SIG-M5 treated with dmso at 0.1 percent for 504 hours (cell line): Measurements from ENCODE around the gene PGBD2.
A peak's percentile ranks its signal among the peaks of the same experiment; 100 is the strongest.
"Not testable (repeated sequence)": the region's sequence is repeated elsewhere in the genome, so short reads cannot be mapped to it uniquely, and the experiment has no call there.

Experiments
- DNase-seq: peaks from one replicate; lab custom pipeline; 2025; ENCODE audit not compliant: unreplicated experiment; lab: John Stamatoyannopoulos, UW

Gene PGBD2

GRCh38 chr1:248906009-248906752, at the start of gene PGBD2:
PGBD2 (plus strand) TSS chr1:248906235; CDS start chr1:248913863, 7,628 bp downstream.
- peak; percentile 89 for DNase-seq

- DNase-seq = no peak
Observed at GRCh38 chr1:248857201-248857600, 48.8 kb upstream of the PGBD2 start.

- DNase-seq = no peak
Observed at GRCh38 chr1:248857749-248858095, 48.3 kb upstream of the PGBD2 start.

GRCh38 chr1:248858096-248858890, 47.7 kb upstream of the PGBD2 start:
- DNase-seq = peak; percentile 89

- DNase-seq = peak; percentile 98
Observed at GRCh38 chr1:248858891-248859889, 46.8 kb upstream of the PGBD2 start, which contains the start of gene ZNF692. ZNF692 (minus strand) TSS chr1:248859085; CDS start chr1:248858309, 776 bp downstream.

GRCh38 chr1:248860007-248860406, 46.0 kb upstream of the PGBD2 start:
- no peak for DNase-seq

GRCh38 chr1:248861616-248862015, 44.4 kb upstream of the PGBD2 start:
- DNase-seq = no peak

GRCh38 chr1:248862695-248862997, 43.4 kb upstream of the PGBD2 start:
- peak; percentile 76 for DNase-seq

- peak; percentile 92 for DNase-seq
Observed at GRCh38 chr1:248862998-248863881, 42.8 kb upstream of the PGBD2 start.

GRCh38 chr1:248871837-248872401, 34.1 kb upstream of the PGBD2 start:
- no peak for DNase-seq

- peak; percentile 78 for DNase-seq
Observed at GRCh38 chr1:248872752-248873408, 33.2 kb upstream of the PGBD2 start.

- peak; percentile 93 for DNase-seq
Observed at GRCh38 chr1:248873409-248873992, 32.5 kb upstream of the PGBD2 start.

GRCh38 chr1:248873993-248874533, 32.0 kb upstream of the PGBD2 start:
- peak; percentile 93 for DNase-seq

- DNase-seq = no peak
Observed at GRCh38 chr1:248881261-248881660, 24.8 kb upstream of the PGBD2 start.

GRCh38 chr1:248882427-248882826, 23.6 kb upstream of the PGBD2 start:
- not testable (repeated sequence) for DNase-seq

GRCh38 chr1:248884632-248885295, 21.3 kb upstream of the PGBD2 start:
- DNase-seq = no peak

GRCh38 chr1:248885646-248886045, 20.4 kb upstream of the PGBD2 start:
- DNase-seq = no peak

GRCh38 chr1:248886237-248886895, 19.7 kb upstream of the PGBD2 start:
- DNase-seq = no peak
